GM12801 (cell line): ENCODE results near the gene ESR1.

Experiments
- CTCF ChIP-seq: IDR thresholded peaks from one replicate; pipeline ENCODE4 v1.5.1; 2011; ENCODE audit warnings: control low read depth; ENCODE audit not compliant: insufficient read length; ENCODE audit errors: extremely low read depth

ESR1 gene

GRCh38 chr6:152123076-152123475 lies 315.6 kb downstream of the ESR1 start:
- TF ChIP-seq CTCF: no peak

GRCh38 chr6:152124429-152125074 lies 317.1 kb downstream of the ESR1 start:
- no peak for TF ChIP-seq CTCF

DNA sequence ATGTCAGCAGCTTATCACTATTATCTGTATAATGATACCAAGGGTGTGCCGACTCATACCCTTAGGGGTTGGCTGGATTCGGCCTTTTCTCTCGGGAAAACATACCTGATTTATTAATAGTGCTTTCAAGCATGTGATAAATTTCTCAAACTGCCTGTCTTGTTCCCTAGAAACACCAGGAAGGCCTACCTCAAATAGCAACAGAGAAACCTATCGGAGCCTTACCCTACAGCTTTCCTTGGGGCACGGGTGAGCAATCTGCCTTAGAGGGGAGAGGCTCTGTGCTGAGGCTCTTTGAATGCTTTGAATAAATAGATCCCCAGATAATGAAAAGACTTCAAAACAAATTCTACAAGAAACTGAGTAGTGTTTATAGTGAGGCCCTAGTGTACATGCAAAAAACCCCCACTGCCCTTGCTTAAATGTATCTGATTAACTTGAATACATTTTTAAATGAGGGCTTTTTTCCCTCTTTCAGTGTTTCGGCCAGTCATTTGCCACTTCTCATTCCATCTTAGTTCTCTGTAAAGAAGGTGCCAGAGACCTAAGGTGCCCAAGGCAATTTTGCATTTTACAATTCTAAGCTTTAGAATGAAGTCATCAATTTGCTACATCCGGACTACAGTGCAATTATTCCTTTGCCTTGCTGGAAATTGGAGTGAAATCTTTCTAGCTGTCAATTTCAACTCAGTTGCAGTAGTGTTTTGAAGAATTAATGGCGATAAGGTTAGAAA lies 320.1 kb downstream of the ESR1 start:
- no peak for TF ChIP-seq CTCF

GRCh38 chr6:152129691-152130151 lies 322.2 kb downstream of the ESR1 start:
- TF ChIP-seq CTCF: no peak

DNA sequence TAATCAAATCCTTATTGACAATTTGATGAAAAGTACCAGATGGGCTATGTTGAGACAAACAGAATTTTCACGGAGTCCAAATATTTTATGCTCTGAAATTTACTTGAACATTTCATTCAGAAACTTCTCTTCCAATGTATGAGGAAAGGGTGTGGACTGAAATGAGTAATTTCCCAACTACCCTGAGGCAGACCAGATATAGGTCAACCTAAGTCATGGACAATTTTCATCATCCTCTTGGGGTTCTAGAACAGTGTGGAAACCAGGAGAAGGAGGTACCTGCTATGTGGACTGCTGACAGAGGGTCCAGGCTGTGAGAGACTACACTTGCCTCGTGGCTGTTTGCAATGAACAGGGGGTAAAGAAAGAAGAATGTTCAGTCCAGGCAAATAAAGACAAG lies 323.0 kb downstream of the ESR1 start:
- no peak for TF ChIP-seq CTCF

GRCh38 chr6:152135755-152136448 lies 328.4 kb downstream of the ESR1 start:
- TF ChIP-seq CTCF: no peak

GRCh38 chr6:152136449-152136825 lies 329.0 kb downstream of the ESR1 start:
- no peak for TF ChIP-seq CTCF
